ENCODE data around the gene MEGF6.

MEGF6 gene

GRCh38 chr1:3475839-3476573, 135.3 kb downstream of the MEGF6 start:
- DNase-seq (ENCODE audit: insufficient read length) (no peak), FAIRE-seq (no peak)
- TF ChIP-seq TAF1 (IDR thresholded peaks at IDR 0.05; ENCODE audit: borderline replicate concordance, low read depth, low read length) (no peak), POLR2A (IDR thresholded peaks at IDR 0.05; ENCODE audit: low read depth, low read length) (no peak), POLR2AphosphoS5 (IDR thresholded peaks at IDR 0.05; ENCODE audit: low read depth, low read length) (no peak)

GRCh38 chr1:3474421-3474820, 136.9 kb downstream of the MEGF6 start:
- no peak for DNase-seq (ENCODE audit: insufficient read length)
- no peak for FAIRE-seq
- no peak for TF ChIP-seq TAF1 (IDR thresholded peaks at IDR 0.05; ENCODE audit: borderline replicate concordance, low read depth, low read length)
- no peak for TF ChIP-seq POLR2AphosphoS5 (IDR thresholded peaks at IDR 0.05; ENCODE audit: low read depth, low read length)
- TF ChIP-seq POLR2A (IDR thresholded peaks at IDR 0.05; ENCODE audit: low read depth, low read length): no peak

GRCh38 chr1:3474016-3474415, 137.3 kb downstream of the MEGF6 start:
- TF ChIP-seq POLR2AphosphoS5 (IDR thresholded peaks at IDR 0.05; ENCODE audit: low read depth, low read length): no peak
- TF ChIP-seq POLR2A (IDR thresholded peaks at IDR 0.05; ENCODE audit: low read depth, low read length): no peak
- no peak for TF ChIP-seq TAF1 (IDR thresholded peaks at IDR 0.05; ENCODE audit: borderline replicate concordance, low read depth, low read length)
- FAIRE-seq (no peak), DNase-seq (ENCODE audit: insufficient read length) (no peak)

GRCh38 chr1:3473381-3473844, 137.9 kb downstream of the MEGF6 start:
- DNase-seq (ENCODE audit: insufficient read length) (no peak), FAIRE-seq (no peak)
- TF ChIP-seq TAF1 (IDR thresholded peaks at IDR 0.05; ENCODE audit: borderline replicate concordance, low read depth, low read length) (no peak), POLR2A (IDR thresholded peaks at IDR 0.05; ENCODE audit: low read depth, low read length) (no peak), POLR2AphosphoS5 (IDR thresholded peaks at IDR 0.05; ENCODE audit: low read depth, low read length) (no peak)

GRCh38 chr1:3472906-3473305, 138.4 kb downstream of the MEGF6 start:
- FAIRE-seq (no peak), DNase-seq (ENCODE audit: insufficient read length) (no peak)
- TF ChIP-seq TAF1 (IDR thresholded peaks at IDR 0.05; ENCODE audit: borderline replicate concordance, low read depth, low read length) (no peak), POLR2A (IDR thresholded peaks at IDR 0.05; ENCODE audit: low read depth, low read length) (no peak)

- TF ChIP-seq POLR2AphosphoS5 (IDR thresholded peaks at IDR 0.05; ENCODE audit: low read depth, low read length): no peak
- TF ChIP-seq TAF1 (IDR thresholded peaks at IDR 0.05; ENCODE audit: borderline replicate concordance, low read depth, low read length): no peak
- TF ChIP-seq POLR2A (IDR thresholded peaks at IDR 0.05; ENCODE audit: low read depth, low read length): no peak
- DNase-seq (ENCODE audit: insufficient read length) (no peak), FAIRE-seq (no peak)
Measured at GRCh38 chr1:3472088-3472850, 139.0 kb downstream of the MEGF6 start.

GRCh38 chr1:3471356-3472087, 139.8 kb downstream of the MEGF6 start:
- FAIRE-seq (no peak), DNase-seq (ENCODE audit: insufficient read length) (no peak)
- TF ChIP-seq POLR2A (IDR thresholded peaks at IDR 0.05; ENCODE audit: low read depth, low read length) (no peak), TAF1 (IDR thresholded peaks at IDR 0.05; ENCODE audit: borderline replicate concordance, low read depth, low read length) (no peak), POLR2AphosphoS5 (IDR thresholded peaks at IDR 0.05; ENCODE audit: low read depth, low read length) (no peak)

GRCh38 chr1:3470650-3471355, 140.5 kb downstream of the MEGF6 start:
- FAIRE-seq (no peak), DNase-seq (ENCODE audit: insufficient read length) (no peak)
- TF ChIP-seq POLR2A (IDR thresholded peaks at IDR 0.05; ENCODE audit: low read depth, low read length) (no peak), TAF1 (IDR thresholded peaks at IDR 0.05; ENCODE audit: borderline replicate concordance, low read depth, low read length) (no peak), POLR2AphosphoS5 (IDR thresholded peaks at IDR 0.05; ENCODE audit: low read depth, low read length) (no peak)

- DNase-seq (ENCODE audit: insufficient read length) (no peak), FAIRE-seq (no peak)
- TF ChIP-seq POLR2A (IDR thresholded peaks at IDR 0.05; ENCODE audit: low read depth, low read length) (no peak), TAF1 (IDR thresholded peaks at IDR 0.05; ENCODE audit: borderline replicate concordance, low read depth, low read length) (no peak), POLR2AphosphoS5 (IDR thresholded peaks at IDR 0.05; ENCODE audit: low read depth, low read length) (no peak)
Measured at GRCh38 chr1:3469849-3470649, 141.3 kb downstream of the MEGF6 start.

GRCh38 chr1:3469104-3469848, 142.0 kb downstream of the MEGF6 start:
- FAIRE-seq (no peak), DNase-seq (ENCODE audit: insufficient read length) (no peak)
- TF ChIP-seq TAF1 (IDR thresholded peaks at IDR 0.05; ENCODE audit: borderline replicate concordance, low read depth, low read length) (no peak), POLR2A (IDR thresholded peaks at IDR 0.05; ENCODE audit: low read depth, low read length) (no peak), POLR2AphosphoS5 (IDR thresholded peaks at IDR 0.05; ENCODE audit: low read depth, low read length) (no peak)
